Measurements from ENCODE around the gene RHBDL1.

Gene RHBDL1

DNA sequence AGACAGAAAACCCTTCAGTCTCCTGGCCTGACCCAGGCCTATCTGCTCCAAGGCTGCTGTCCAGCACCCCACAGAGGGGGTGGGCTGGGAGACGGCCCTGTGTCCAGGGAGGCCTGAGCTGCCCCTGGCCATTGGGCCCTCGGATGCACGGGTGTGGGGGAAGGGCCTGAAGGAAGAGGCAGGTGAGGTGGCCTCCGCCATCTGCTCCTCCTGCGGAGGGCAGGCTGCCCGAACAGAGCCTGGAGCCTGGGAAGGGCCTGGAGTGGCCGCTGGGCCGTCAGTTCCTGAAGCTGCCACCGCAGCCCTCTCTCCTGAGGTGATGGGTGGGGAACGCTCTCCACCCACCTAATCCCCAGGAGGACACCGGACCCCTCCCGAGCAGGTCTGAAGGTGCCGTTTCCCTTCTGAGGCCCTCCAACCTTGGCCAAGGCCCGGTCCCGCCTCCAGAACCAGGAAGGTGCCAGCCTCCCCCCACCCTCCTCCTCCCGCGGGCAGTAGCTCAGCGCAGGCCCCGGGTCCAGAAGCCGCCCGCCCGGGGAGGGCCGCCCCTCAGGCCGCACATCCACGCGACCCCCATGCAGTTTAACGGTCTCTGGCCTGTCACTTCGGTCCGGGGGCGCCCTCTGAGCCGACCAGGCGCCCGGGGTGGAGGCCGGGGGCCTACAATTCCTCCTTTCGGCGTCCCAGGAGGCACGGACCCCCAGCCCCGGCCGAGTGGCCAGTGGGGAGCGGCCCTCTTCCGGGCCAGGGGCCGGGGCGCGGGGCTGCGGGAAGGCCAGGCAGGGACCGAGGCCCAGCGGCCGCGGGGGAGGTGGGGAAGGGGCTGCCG, 29.3 kb downstream of the RHBDL1 start:
- TF ChIP-seq CTCF (IDR thresholded peaks at IDR 0.05; ENCODE audit: insufficient read depth, low read depth, low read length, missing control alignments), result no peak
- DNase-seq (ENCODE audit: low read depth), result no peak
- peak overlapping the region; percentile 21 for H3K4me3 ChIP-seq (ENCODE audit: low read length)

DNA sequence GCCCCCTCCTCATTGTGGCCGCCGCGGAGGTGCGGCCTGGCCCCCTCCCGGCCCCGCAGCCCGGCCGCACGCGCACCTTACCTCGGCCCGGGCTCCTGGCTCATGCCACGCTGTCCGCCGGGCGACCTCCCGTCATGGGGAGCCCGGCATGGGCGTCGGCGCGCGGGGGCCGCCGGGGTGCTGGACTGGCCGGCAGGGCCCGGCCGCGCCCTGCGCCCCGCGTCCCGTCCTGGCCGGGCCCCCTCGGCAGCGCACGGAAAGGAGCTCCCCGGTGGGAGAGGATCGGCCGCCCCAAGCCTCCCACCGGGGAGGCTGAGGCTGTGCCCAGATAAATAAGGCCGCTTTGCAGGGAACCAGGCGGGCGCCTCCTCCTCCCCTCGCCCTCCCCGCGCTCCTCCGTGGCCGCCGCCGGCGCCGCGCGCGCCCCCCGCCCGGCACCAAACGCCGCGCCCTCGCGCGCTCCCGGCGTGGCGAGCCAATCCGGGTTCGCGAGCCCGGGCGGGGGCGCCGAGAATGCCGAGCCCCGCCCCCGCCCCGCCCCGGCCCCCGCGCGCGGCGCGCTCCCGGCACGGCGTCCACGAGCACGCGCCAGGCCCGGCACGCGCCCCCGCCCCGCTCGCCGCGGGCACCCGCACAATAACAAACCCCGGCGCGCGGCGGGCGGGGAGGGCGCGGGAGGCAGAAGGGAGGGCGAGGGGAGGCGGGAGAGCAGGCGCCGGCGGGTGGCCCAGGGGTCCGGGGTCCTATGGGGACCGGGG, 30.1 kb downstream of the RHBDL1 start, which contains the start of gene FBXL16:
Gene FBXL16 (minus strand): TSS at position 371 of the 758 bp plus-strand sequence. CDS start 8,396 bp downstream, outside the sequence.
- H3K4me3 ChIP-seq (ENCODE audit: low read length), result peak within 1 kb of the TSS; percentile 21
- no peak for TF ChIP-seq CTCF (IDR thresholded peaks at IDR 0.05; ENCODE audit: insufficient read depth, low read depth, low read length, missing control alignments)
- DNase-seq (ENCODE audit: low read depth), result peak; percentile 60

GRCh38 chr16:706189-707061, 31.0 kb downstream of the RHBDL1 start:
- DNase-seq (ENCODE audit: low read depth), result no peak
- H3K4me3 ChIP-seq (ENCODE audit: low read length), result no peak overlapping the region

DNA sequence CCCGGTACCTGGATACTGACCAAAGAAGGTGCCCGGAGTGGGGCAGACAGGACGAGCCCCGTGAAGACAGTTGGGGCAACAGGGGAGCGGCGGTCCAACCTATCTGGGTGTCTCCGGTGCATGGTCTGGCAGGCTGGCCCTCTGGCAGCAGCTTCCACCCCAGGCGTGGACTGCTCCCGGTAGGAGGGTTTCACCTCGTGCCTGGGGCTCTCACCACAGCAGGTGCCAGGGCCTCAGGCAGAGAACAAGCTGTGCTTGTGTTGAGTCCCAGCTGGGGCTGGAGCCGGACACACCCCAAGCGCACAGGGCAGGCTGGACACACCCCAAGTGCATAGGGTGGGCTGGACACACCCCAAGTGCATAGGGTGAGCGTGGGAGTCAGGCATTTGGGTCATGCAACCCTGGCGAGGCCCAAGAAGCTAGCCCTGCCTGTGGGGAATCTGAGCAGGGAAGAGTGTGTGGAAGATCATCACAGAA, 31.6 kb downstream of the RHBDL1 start:
- DNase-seq (ENCODE audit: low read depth), result no peak
- no peak overlapping the region for H3K4me3 ChIP-seq (ENCODE audit: low read length)
- no peak for TF ChIP-seq CTCF (IDR thresholded peaks at IDR 0.05; ENCODE audit: insufficient read depth, low read depth, low read length, missing control alignments)

More at GRCh38 chr16:706189-707061, 31.0 kb downstream of the RHBDL1 start:
- TF ChIP-seq CTCF (IDR thresholded peaks at IDR 0.05; ENCODE audit: insufficient read depth, low read depth, low read length, missing control alignments), result no peak

- no peak overlapping the region for H3K4me3 ChIP-seq (ENCODE audit: low read length)
- DNase-seq (ENCODE audit: low read depth), result no peak
- TF ChIP-seq CTCF (IDR thresholded peaks at IDR 0.05; ENCODE audit: insufficient read depth, low read depth, low read length, missing control alignments), result no peak
These were observed 32.5 kb downstream of the RHBDL1 start for GRCh38 chr16:708019-708418.

DNA sequence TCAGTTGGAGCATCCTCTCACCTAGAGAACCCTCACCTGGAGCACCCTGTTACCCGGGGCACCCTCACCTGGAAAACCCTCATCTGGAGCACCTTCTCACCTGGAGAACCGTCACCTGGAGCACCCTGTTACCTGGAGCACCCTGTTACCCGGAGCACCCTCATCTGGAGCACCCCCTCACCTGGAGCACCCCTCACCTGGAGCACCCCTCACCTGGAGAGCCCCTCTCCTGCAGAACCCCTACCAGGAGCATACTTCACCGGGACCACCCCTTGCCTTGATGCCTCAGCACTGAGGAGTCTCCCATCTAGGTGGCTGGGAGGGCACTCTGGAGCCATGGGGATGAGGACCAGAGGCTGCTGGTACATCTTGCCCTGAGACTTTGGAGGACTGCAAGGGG, 33.5 kb downstream of the RHBDL1 start:
- H3K4me3 ChIP-seq (ENCODE audit: low read length), result no peak overlapping the region
- DNase-seq (ENCODE audit: low read depth), result no peak
- no peak for TF ChIP-seq CTCF (IDR thresholded peaks at IDR 0.05; ENCODE audit: insufficient read depth, low read depth, low read length, missing control alignments)

Data from epithelial cell of esophagus (primary cell).